Forelimb muscle (tissue), 1 donor: ENCODE measurements around the gene TSPAN13. TPM values are rescaled to one million over a fixed set of nuclear protein-coding genes. Genes with fewer than 3 reads are reported as not detected.

Experiments
- DNase-seq: peaks from one replicate; pipeline ENCODE4 v3.0.0-alpha.2; 2013; ENCODE audit warnings: low read depth
- polyA plus RNA-seq: library from polyadenylated mRNA; unstranded; fragments of 120-200 nt; gene quantifications from one replicate; pipeline ENCODE4 v1.2.1, GENCODE V29; 2013; ENCODE audit not compliant: insufficient read length

TSPAN13 gene
- polyA plus RNA-seq, 1 donor, result 56.9 TPM

DNA sequence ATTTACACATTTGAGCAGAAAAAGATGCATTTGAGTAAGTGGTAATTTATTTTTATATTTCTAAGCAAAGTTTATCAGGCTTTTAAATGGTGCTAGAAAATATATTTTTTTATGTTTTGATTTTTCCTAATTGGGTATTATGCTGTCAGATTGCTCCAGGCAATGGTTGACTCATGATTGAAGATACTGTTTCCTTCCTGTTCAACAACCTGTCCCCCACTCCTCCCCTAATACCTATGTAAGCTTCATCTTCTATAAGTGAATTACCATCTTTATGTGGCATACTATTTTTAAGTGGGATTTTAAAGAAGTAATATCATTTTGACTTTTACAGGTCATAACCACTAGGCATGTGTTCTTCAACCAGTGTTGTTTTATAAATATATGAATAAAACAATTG is 21.4 kb downstream of the TSPAN13 start:
- DNase-seq, result no peak

DNA sequence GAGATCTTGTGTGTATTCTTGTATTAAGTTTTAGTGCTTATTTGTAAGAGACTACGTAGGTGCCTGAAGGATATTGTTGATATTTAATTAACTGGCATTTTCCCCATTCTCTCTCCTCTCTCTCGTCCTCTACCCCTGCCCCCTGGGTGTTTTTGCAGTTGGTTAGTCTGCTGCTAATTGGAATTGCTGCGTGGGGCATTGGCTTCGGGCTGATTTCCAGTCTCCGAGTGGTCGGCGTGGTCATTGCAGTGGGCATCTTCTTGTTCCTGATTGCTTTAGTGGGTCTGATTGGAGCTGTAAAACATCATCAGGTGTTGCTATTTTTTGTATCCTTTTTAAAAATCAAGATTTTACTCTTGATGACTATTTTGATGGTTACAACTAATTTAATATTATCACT is 22.5 kb downstream of the TSPAN13 start:
- no peak for DNase-seq

DNA sequence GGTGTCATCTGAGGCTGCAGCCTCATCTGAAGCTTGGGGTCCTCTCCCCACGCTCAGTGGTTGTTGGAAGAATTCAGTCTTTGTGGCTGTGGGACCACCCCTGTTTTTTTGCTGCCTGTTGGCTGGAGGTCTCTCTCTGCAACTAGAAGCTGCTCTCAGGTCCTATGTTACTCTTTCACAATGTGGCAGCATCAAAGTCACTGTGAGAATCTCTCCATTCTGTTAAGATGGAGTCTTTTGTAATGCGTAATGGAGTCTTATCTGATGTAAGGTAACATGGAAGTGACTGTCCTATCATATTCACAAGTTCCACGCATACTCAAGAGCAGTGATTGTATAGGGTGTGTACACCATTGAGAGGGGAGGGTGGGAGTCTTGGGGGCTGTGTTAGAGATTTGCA is 24.9 kb downstream of the TSPAN13 start:
- no peak for DNase-seq

DNA sequence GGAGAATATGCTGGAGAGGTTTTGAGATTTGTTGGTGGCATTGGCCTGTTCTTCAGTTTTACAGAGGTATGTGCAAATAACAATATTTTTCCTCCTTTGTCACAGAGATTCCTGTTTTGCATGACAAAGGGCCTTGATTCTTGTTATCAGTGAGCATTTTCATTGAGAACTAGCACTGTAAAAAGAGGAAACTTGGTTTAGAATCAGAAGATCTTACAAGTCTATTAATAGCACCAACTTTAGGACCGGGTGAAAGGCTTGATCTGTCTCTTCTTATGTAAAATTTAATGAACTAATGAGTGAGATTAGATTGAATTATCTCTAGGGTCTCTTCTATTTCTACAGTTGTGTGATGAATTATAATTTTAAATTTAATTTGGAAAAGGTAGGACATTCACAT is 25.5 kb downstream of the TSPAN13 start:
- no peak for DNase-seq

DNA sequence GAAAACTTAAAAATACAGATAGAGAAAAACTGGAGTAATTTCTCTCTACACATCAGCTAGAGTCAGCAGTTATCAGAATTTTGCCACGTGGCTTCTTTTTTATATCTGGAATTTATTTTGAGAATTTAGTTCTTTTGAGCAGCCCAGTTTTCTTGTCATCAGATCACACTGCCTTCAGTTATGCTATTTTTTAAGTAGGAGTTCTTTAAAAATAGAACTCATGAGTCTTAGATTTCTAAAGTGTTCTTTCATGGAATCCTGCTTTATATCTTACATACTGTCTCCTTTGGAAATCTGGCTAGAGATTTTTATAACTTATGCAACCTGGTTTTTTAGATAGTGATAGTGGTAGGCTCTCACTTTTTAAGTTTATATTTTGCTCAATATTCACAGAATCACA is 27.0 kb downstream of the TSPAN13 start:
- no peak for DNase-seq

DNA sequence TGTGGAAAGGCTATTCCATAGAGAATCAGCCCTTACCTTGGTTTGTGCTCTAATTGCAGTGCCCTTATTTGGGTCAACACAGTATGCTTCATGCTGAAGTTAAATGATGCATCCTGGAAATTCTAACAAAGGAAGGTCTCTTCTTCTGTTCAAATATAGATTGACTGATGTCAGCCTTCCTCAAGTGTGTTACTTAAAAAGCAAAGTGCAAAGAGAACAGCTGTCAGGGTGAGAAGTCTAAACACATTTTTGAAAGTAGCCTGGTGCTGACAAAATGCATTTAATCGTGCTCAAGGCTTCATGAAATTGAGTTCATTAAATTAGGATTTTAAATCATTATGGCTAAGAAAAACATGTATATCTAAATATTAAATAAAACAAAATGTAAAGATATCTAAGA is 31.8 kb downstream of the TSPAN13 start:
- DNase-seq, result no peak

DNA sequence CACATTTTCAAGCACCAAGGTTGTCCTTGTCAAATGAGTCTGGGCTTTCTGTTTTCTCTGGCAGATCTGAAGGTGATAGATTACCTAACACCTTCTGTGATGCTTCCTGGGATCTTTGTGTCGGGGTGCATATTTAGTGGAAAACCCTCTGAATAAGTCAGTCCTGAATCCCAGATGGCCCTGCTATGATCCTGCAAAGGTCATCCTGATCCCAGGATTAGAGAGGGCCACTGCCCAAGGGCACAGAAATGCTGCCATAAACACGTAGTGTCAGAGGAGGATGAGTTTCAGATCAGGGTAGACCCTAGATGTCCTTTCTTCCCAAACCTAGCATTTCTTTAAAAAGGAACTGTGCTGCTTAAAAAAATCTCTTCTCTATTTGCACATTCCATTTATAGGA is 32.3 kb downstream of the TSPAN13 start:
- no peak for DNase-seq

GRCh38 chr7:16786257-16786656 is 32.7 kb downstream of the TSPAN13 start:
- DNase-seq, result no peak

- no peak for DNase-seq
Observed at GRCh38 chr7:16787127-16787526, 33.6 kb downstream of the TSPAN13 start.

DNA sequence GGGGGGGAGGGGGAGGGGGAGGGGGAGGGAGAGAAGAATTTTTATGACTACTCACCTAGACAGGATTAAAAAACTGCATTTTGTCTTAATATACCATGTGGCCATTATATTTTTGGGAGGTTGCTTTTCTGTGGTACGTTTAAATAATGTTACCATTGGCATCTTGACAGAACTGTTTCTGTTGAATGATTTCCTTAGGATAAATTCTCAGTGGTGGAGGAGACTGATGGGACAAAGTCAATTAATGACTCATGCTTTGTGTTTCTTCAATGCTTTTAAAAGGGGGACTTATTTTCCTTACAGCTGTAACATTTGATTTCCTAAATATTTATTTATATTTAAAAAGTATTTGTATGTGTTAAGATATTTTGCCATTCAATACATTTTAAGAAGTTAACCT is 37.5 kb downstream of the TSPAN13 start:
- no peak for DNase-seq

DNA sequence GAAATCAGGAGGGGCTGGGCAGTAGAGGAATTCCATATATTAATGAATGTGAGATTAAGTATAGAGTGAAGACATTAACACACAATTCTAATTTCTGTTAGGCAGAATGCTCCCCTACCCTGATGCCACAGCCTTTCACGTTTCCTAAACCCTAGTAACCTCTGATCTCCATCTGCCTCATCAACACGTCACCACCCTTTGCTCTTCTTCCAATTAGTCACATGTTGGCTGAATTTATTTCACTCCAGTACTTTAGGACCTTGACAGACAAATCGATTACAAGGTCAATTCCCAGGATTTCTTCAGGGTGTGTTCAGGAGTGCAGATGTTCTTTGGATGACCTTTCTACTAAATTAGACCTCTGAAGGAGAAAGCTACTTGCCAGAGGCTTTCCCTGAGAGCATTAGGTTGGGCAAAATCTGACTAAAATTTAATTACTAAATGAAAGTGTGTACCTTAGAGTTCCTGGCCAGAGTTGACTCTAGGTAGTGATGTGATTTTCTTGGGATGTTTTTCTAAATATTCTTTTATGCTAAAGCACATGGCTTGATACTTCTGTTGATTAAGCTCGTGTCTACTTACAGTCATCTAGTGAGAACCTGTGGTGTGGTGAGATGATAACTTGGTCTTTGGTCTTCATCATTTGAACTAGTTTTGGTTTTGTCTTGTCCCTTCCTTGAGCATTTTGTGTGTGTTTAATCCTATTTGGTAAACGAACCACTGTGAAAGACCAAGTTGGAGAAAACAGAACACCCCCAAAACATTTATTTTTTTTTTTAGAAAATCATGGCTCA is 38.5 kb downstream of the TSPAN13 start:
- no peak for DNase-seq

DNA sequence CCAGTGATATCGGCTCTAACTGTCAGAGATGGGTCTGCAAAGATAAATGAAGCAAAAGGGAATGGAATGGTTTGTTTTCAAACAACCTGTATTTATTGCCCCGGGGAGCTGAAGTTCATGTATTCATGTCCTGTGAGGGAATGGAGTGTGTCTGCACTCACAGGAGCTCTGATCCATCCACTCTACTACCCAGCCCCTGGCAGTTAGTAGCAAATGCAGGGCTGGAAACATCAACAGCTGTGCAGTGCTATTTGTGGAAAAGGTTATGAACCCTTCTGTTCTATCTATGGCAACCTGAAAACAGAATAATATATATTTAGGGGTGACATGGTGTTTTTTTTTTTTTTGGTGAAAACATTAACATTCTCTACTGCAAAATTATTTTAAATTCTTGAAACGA is 41.4 kb downstream of the TSPAN13 start:
- DNase-seq, result no peak

- DNase-seq, result no peak
Observed at GRCh38 chr7:16795624-16796023, 42.1 kb downstream of the TSPAN13 start.

DNA sequence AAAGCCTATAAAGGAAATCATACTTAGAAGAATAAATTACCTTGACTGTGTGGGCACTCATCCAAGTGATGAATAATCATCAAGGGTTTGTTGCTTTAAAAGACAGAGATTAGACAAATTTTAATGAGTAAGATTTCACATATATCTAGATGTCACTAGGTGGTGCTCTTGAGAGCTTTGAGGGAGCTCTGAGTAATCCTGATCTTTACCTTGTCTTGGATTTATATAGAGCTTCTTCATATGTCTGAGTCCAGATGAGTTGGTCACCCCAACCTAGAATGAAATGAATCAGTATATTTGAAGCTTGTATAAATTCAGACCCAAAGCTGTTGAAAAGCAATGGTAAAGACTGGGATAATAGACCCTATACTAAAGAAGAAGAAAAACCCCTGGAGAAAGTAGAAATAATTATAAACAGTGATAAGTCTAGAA is 47.6 kb downstream of the TSPAN13 start:
- DNase-seq, result no peak

DNA sequence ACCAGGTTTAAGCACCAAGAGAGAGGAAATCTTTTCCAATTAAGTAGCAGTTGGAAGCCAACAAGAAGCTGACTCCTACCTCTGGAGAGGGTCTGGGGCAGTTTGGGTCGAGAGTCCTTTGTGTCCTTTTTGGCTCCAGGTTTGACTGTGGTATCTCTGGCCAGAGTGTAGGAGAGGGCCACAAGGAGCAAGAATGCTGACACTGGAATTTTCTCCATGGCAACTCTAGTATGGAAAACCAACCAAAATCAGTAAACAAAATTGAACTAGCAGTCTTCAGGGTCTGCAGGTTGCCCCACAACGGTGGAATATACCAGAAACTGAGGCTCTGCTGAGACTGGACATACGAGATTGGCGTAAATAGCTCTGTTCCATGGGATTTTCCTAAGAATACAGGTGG is 48.0 kb downstream of the TSPAN13 start:
- no peak for DNase-seq

GRCh38 chr7:16803125-16803524 is 49.6 kb downstream of the TSPAN13 start:
- DNase-seq, result no peak

DNA sequence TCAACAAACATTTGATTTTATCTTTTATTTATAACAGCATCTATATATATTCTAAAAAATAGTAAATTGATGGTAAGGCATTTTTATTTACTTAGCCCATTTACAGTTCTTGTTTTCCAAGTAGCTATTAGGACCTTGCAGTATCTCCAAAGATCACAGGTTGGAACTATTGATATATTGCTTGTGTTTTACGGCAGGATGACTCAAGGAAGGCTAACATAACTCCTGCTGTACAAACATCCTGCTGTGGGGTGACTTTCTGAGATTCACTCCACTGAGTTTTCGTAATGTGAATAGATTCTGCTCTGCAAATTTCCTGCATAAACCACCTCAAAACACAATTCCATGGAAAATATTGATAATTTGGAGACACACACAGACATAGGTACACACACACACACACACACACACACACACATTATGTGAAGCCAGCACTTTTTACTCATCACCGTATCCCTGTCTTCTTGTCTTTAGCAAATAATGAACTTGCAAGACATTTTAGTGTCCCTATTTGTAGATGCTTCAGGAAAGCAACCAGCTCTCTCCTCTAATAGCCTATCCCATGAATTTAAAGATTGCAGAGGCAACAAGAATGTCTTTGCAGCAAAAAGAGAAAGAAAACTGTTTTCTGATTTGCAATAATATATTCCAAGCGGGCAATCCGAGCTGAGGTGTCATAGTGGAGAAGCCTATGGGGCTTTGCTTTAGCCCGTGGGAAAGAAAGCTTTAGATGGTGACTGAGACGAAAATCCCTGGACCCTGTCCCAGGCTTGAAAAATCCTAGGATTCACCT is 50.5 kb downstream of the TSPAN13 start:
- DNase-seq, result no peak

GRCh38 chr7:16804674-16805439 is 51.3 kb downstream of the TSPAN13 start, which contains the start of gene AGR2:
Gene AGR2, minus strand, starts transcription at chr7:16804999. Its CDS starts 3,203 bp downstream, at chr7:16801796.
- DNase-seq, result no peak

DNA sequence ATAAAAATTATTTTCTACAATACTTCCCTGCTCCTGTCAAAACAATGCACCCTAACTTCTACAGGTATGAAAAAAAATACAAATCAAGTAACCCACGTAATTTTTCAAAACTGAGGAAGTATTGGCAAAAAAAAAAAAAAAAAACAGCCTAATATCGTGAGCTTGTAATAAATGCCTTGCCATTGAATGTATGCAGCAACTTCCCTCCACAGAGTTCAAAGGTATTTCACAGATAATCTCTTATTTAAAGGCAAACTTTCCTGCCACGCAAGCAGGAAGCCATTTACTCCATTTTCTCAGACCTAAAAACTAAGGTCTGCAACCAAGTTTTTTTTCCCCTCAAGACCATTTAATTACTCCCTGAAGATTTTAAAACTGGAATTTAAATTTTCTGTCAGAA is 51.9 kb downstream of the TSPAN13 start:
- DNase-seq, result no peak

DNA sequence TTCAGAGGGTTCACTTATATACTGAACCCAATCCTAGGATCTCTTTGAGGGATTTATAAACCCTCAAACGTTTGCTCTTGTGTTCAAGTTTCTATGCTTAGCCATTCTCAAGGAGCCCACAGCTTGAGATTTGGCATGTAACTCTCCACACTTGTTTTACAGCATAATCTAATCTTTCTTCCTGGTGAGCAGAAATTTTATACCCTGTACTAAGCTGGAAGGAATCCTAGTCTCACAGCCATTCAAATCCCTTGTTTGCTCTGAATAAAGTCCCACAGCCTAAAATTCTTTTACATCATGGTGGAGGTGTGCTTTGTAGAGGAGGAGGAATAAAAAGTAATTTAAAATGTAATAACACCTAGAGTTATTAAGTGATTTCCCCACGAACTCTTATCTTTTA is 56.6 kb downstream of the TSPAN13 start:
- DNase-seq, result no peak

DNA sequence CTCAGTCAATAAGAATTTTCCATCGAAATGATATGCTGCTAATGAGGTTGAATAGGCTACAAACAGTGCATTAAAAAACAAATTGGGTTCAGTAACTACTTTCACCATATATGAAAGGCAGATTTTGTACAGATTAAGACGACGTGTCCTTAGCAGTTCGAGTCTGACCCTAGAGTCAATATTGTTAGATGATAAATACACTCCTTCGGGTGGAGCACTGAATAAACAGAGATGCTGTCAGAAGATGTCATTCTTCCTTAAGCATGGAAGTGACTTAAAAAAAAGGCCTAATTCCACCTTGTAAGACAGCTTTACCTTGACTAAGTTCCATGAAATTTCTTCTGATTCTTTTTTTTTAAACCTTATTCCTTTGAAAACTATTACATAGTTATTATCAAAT is 57.0 kb downstream of the TSPAN13 start:
- no peak for DNase-seq

DNA sequence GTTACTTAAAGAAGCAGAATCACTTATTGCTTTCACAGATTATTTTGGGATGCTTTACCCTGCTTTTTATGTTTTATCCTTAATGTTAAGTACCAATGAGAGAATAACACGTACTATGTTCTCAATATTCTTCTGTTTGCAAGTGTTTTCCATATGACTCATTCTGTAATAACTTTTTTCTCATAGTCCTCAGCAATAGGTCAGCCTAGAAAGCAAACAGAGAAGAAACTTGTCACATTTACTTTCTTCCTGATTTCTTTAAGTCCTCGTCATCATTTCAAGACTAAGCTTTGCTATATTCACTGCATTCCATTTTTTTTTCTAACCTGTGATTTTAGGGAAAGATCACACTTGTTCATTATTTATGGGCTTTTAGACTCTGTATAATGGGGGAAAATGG is 58.0 kb downstream of the TSPAN13 start:
- DNase-seq, result no peak
